Left lung (tissue), 10 donors: Measurements from ENCODE around the gene TMEM255A. TPM values are rescaled to one million over a fixed set of nuclear protein-coding genes. Genes with fewer than 3 reads are reported as not detected.
A peak's percentile ranks its signal among the peaks of the same experiment; 100 is the strongest.

Experiments used
- ATAC-seq: fragments of 200-7000 bp; cut with Tn5 transposase; one replicate; pipeline ENCODE4 v1.9.1; 2020; ENCODE audit warnings: moderate library complexity
- DNase-seq, 4 donors: peaks; one replicate each; pipeline ENCODE4 v3.0.0-alpha.2; 2013 to 2020
- H3K27ac ChIP-seq, 2 donors: fragments of 200-600 bp; sonication (generic) in 1 of 2; one replicate each; pipeline versions ENCODE4 v1.5.0 to v1.8.0; 2020 to 2021
- H3K27me3 ChIP-seq, 2 donors: fragments of 200-600 bp; sonication (generic) in 1 of 2; one replicate each; pipeline versions ENCODE4 v1.5.0 to v1.8.0; 2020 to 2021
- H3K36me3 ChIP-seq, 2 donors: fragments of 200-600 bp; sonication (generic) in 1 of 2; one replicate each; pipeline versions ENCODE4 v1.5.0 to v1.8.0; 2020 to 2021
- H3K4me1 ChIP-seq, 2 donors: fragments of 200-600 bp; one replicate each; pipeline ENCODE4 v1.8.0; 2021
- H3K4me3 ChIP-seq, 2 donors: fragments of 200-600 bp; sonication (generic) in 1 of 2; one replicate each; pipeline versions ENCODE4 v1.5.0 to v1.8.0; 2020 to 2021; ENCODE audit warnings: mild to moderate bottlenecking in 1 of 2
- H3K9me3 ChIP-seq, 2 donors: fragments of 200-600 bp; sonication (generic) in 1 of 2; one replicate each; pipeline versions ENCODE4 v1.5.0 to v1.8.0; 2020 to 2021
- CTCF ChIP-seq, 2 donors: fragments of 200-600 bp; sonication (generic) in 1 of 2; IDR thresholded peaks; one replicate each; pipeline versions ENCODE4 v1.5.0 to v1.8.0; 2021; ENCODE audit warnings: antibody characterized with exemption in 2 of 2
- intact Hi-C, 2 donors: fragments of 100-400 bp; cut with DNase I; formaldehyde crosslinking; loops; one replicate each; pipeline versions ENCODE4 v1.11.2 to v1.14.2; 2022
- polyA plus RNA-seq, 6 donors: library from polyadenylated mRNA; unstranded; fragments of 120-200 nt; gene quantifications; one replicate each; pipeline ENCODE4 v1.2.1, GENCODE V29; 2013; ENCODE audit not compliant: insufficient read length in 6 of 6
- total RNA-seq, 2 donors: library from RNA; stranded (reverse); fragmentation: NEBNext Ultra II Directional; extraction: Animal tissue kit (Norgen Biotek cat#: 25700); gene quantifications; one replicate each; pipeline ENCODE4 v1.2.1, GENCODE V29; 2021
- donor health status: DM: no; HTN: yes; CAD: no.
- donor health status: DM: no; HTN: no; CAD: no.

The TMEM255A gene
- total and polyA plus RNA-seq, 8 donors = 0.58 to 1.9 (median 1.4) TPM

- no peak for DNase-seq
- H3K36me3 ChIP-seq = no peaks in the 10 kb centered on the region
Observed at GRCh38 chrX:120332394-120332793, 21.1 kb upstream of the TMEM255A start.

GRCh38 chrX:120331116-120331515 lies 19.9 kb upstream of the TMEM255A start:
- no peaks in the 10 kb centered on the region for H3K27me3 ChIP-seq
- no peak for DNase-seq
- no peak for TF ChIP-seq CTCF (IDR thresholded peaks at IDR 0.05)
- ATAC-seq = no peak
- no peak overlapping the region for H3K27ac ChIP-seq
- H3K36me3 ChIP-seq = no peaks in the 10 kb centered on the region
- H3K4me1 ChIP-seq = no peaks in the 10 kb centered on the region
- no peaks in the 10 kb centered on the region for H3K9me3 ChIP-seq
- H3K4me3 ChIP-seq = no peak overlapping the region
- intact Hi-C loops = no loop called here

More at GRCh38 chrX:120332394-120332793, 21.1 kb upstream of the TMEM255A start:
- no peak for TF ChIP-seq CTCF (IDR thresholded peaks at IDR 0.05)
- H3K9me3 ChIP-seq = peaks cover 0 to 10% of the 10 kb centered on the region in 2 donors
- ATAC-seq = no peak
- H3K27me3 ChIP-seq = no peaks in the 10 kb centered on the region
- no peak overlapping the region for H3K27ac ChIP-seq
- H3K4me1 ChIP-seq = no peaks in the 10 kb centered on the region
- H3K4me3 ChIP-seq = no peak overlapping the region
- intact Hi-C loops = no loop called here

GRCh38 chrX:120321520-120322281 lies 10.4 kb upstream of the TMEM255A start:
- ATAC-seq = no peak
- Histone ChIP-seq H3K27me3 (no peaks in the 10 kb centered on the region), H3K4me3 (no peak overlapping the region), H3K9me3 (no peaks in the 10 kb centered on the region), H3K36me3 (no peaks in the 10 kb centered on the region), H3K27ac (no peak overlapping the region), H3K4me1 (no peaks in the 10 kb centered on the region)
- TF ChIP-seq CTCF (IDR thresholded peaks at IDR 0.05) = no peak
- no peak for DNase-seq
- intact Hi-C loops = no loop called here

GRCh38 chrX:120318411-120318810 lies 7.2 kb upstream of the TMEM255A start:
- DNase-seq (no peak), ATAC-seq (no peak)
- Histone ChIP-seq H3K4me3 (no peak overlapping the region), H3K9me3 (no peaks in the 10 kb centered on the region), H3K27me3 (no peaks in the 10 kb centered on the region), H3K27ac (no peak overlapping the region), H3K4me1 (no peaks in the 10 kb centered on the region), H3K36me3 (no peaks in the 10 kb centered on the region)
- intact Hi-C loops = no loop called here
- TF ChIP-seq CTCF (IDR thresholded peaks at IDR 0.05) = no peak

GRCh38 chrX:120316587-120317283 lies 5.5 kb upstream of the TMEM255A start:
- intact Hi-C loops = no loop called here
- H3K4me1 ChIP-seq = no peaks in the 10 kb centered on the region
- DNase-seq = no peak
- H3K4me3 ChIP-seq = no peak overlapping the region
- no peak overlapping the region for H3K27ac ChIP-seq
- no peaks in the 10 kb centered on the region for H3K36me3 ChIP-seq
- peaks cover 0 to 3% of the 10 kb centered on the region in 2 donors for H3K27me3 ChIP-seq
- no peak for TF ChIP-seq CTCF (IDR thresholded peaks at IDR 0.05)
- peak; percentile 86 for ATAC-seq
- H3K9me3 ChIP-seq = no peaks in the 10 kb centered on the region
